ENCODE data around the gene ZNF273. TPM values are rescaled to one million over a fixed set of nuclear protein-coding genes. Genes with fewer than 3 reads are reported as not detected.

Gene ZNF273
- total RNA-seq, 2 experiments from 2014 or later: 12.5 to 13.3 TPM

DNA sequence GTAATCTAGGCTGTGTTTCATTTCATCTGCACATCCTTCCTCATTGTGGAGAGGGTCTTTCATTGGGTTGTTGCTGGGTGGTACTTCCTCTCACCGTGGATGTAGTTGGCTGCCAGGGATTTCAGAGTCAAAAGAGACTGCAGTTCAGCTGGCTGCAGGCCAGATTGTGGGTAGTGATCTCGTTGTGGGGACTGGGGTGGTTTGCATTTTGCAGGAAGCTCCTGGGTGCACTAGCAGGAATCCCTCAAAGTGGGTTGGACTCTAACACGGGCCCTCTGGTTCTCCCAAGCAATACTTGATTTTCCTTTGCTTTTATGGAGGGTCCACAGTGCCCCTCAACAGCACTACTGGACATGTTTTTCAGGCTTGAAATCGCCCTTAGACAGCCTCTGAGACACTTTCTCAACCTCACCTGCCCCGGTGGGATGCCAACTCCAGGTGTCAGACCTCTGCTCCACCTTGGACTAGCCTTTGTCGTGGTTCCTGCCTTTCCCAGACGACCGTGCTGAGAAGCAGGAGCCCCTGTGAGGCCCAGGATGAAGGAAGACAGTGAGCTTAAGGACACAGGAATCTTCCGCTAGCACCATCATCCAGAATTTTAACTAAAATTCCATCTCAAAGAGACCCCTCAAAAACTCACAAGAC is 23.9 kb upstream of the ZNF273 start:
- intact Hi-C loops (cut with DNase I, micrococcal nuclease): no loop called here
- CTCF ChIA-PET: no interaction called here
- peaks cover 2% of the 10 kb centered on the region for H3K9me3 Mint-ChIP-seq (ENCODE audit: low read depth)
- no peaks in the 10 kb centered on the region for H3K36me3 Mint-ChIP-seq (ENCODE audit: low read depth)
- DNase-seq: no peak
- no peak overlapping the region for H3K27ac Mint-ChIP-seq
- POLR2A ChIA-PET: no interaction called here
- H3K4me1 Mint-ChIP-seq: peaks cover 14% of the 10 kb centered on the region
- no peak for ATAC-seq
- H3K4me3 Mint-ChIP-seq: no peak overlapping the region
- peaks cover 29% of the 10 kb centered on the region for H3K27me3 Mint-ChIP-seq

DNA sequence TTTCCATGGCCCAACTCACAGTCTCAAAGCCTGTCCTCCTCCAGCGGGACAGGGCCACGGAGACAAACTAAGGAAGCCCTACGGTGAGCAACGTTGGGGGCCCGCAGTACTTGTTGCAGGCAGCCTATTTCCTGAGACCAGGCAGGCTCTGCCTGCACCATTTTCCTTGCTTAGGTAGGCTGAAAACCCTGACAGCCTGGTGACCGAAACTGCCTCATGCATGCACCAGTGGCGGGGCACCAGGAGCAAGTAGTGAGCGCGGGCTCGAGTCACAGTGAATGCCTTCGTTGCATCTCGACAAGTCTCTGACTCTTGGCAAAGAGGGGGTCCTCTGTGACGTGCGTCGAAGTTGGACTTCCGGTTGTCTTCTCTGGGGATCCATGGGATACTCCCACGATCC is 23.3 kb upstream of the ZNF273 start:
- H3K27me3 Mint-ChIP-seq: peaks cover 29% of the 10 kb centered on the region
- no peak for ATAC-seq
- ChIA-PET CTCF (no interaction called here), POLR2A (no interaction called here)
- intact Hi-C loops (cut with DNase I, micrococcal nuclease): loop anchor here in 1 of 2 experiments (10.0 kb wide), 1 partner anchor 425 kb away; no protein-coding TSS in a partner anchor
- no peak overlapping the region for H3K4me3 Mint-ChIP-seq
- no peak overlapping the region for H3K27ac Mint-ChIP-seq
- peaks cover 2% of the 10 kb centered on the region for H3K9me3 Mint-ChIP-seq (ENCODE audit: low read depth)
- H3K36me3 Mint-ChIP-seq (ENCODE audit: low read depth): no peaks in the 10 kb centered on the region
- no peak for DNase-seq
- peaks cover 14% of the 10 kb centered on the region for H3K4me1 Mint-ChIP-seq

DNA sequence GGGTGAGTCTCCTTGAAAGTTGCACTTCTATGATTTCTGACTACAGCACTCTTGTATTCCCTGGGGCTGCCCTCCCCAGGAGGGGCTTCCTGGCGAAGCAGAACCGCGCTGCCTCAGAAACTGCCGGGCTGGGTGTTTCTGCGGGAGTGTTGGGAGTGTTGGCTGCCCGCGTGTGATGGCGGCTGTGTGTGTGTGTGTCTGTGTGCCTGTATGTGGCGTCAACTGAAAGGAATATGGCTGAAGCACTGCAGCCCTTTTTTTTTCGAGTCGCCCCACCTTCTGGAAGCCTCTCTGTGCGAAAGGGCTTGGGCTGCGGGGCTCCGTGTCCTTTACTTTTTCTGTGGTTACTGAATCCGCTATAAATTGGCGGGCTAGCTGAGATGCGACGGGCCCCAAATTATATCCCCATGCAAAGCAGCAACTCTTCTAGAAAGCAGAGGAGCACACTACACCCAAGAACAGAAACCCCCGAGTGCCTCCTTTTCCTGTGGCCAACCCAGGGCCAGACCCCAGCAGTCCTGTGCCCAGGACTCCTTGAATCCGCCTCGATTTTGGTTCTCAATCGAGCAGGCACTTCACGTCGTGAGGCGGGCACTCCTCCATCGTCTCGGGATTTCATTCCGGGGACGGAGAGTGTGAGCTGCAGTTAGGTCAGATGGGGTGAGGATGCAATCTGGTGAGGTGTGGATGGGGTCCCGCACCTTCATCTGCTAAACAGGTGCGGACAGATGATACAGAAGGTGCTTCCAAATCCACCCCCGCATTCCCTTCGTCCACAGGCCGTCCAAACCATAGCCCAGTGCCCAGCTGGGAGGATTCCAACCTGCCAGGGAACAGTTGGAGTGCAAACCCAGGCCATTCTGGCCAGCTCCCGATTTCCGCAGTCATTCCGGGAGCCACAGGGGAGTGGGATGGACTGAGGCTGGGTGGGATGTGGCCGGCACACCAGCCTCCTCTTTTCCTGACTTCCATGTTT is 22.5 kb upstream of the ZNF273 start:
- Mint-ChIP-seq H3K9me3 (ENCODE audit: low read depth) (peaks cover 2% of the 10 kb centered on the region), H3K4me1 (peaks cover 14% of the 10 kb centered on the region), H3K27me3 (peaks cover 34% of the 10 kb centered on the region), H3K36me3 (ENCODE audit: low read depth) (no peaks in the 10 kb centered on the region), H3K4me3 (no peak overlapping the region), H3K27ac (no peak overlapping the region)
- ATAC-seq (no peak), DNase-seq (no peak)
- ChIA-PET CTCF (no interaction called here), POLR2A (no interaction called here)
- intact Hi-C loops (cut with DNase I, micrococcal nuclease): loop anchor here in 1 of 2 experiments (10.0 kb wide), 1 partner anchor 424 kb away; no protein-coding TSS in a partner anchor

DNA sequence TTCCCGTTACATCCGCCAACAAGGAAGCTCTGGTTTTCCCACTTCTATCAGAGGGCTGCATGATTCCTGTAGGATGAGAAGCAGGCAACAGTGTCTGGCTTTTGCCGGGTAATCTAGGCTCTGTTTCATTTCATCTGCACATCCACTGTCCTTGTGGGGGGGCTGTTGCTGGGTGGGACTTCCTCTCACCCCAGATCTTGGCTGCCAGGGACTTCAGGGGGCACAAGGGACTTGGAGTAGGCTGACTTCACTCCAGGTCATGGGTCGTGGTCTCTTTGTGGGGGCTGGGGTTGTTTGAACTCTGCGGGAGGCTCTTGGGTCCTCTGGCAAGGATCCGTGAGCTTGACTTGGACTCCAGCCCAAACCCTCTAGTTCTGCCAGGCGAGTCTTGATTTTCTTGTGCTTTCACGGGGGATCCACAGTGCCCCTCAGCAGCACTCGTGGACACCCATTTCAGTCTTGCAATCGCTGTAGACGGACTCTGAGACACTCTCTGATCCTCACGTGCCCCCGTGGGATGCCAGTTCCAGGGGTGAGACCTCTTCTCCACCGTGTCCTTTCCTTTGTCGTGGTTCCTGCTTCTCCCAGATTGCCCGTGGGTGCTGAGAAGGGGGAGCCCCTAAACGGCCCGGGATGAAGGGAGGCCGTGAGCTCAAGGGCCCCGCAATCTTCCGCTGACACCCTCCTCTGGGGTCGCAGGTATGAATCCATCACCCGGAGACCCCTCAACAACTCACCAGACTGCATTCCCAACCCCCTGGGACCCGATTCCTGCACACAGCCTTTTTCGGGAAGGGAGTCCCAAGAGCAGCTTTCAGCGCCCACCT is 21.4 kb upstream of the ZNF273 start:
- Mint-ChIP-seq H3K4me3 (no peak overlapping the region), H3K36me3 (ENCODE audit: low read depth) (no peaks in the 10 kb centered on the region), H3K27me3 (peaks cover 43% of the 10 kb centered on the region), H3K27ac (no peak overlapping the region), H3K9me3 (ENCODE audit: low read depth) (peaks cover 2% of the 10 kb centered on the region), H3K4me1 (peaks cover 17% of the 10 kb centered on the region)
- intact Hi-C loops (cut with DNase I, micrococcal nuclease): loop anchor here in 1 of 2 experiments (10.0 kb wide), 1 partner anchor 423 kb away; no protein-coding TSS in a partner anchor
- ATAC-seq (no peak), DNase-seq (no peak)
- ChIA-PET POLR2A (no interaction called here), CTCF (no interaction called here)

DNA sequence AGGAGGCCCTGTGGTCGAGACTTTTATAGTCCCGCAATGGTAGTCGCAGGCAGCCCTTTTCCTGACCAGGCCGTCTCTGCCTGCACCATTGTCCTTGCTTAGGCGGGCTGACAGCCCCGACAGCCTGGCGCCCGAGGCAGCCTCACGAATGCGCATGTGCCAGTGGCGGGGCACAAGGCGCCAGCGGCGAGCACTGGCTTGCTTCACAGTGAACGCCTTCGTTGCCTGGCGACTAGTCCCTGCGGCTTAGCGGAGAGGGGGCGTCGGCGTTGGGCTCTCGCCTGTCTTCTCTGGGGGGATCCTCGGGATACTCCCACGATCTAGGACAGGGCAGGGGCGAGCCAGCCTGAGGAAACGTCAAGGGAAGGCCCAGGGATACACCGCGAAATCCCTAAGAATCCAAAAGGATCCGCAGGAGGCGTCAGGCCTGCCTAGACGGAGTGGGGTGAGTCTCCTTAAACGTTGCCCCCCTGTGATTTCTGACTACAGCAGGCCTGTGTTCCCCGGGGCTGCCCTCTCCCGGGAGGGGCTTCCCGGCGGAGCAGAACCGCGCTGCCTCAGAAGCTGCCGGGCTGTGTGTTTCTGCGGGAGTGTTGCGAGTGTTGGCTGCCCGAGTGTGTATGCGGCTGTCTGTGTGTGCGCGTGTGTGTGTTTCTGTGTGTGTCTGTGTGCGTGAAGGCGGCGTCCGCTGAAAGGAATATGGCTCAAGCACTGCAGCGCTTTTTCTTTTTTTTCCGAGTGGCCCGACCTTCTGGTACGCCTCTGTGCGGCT is 20.5 kb upstream of the ZNF273 start:
- peaks cover 2% of the 10 kb centered on the region for H3K9me3 Mint-ChIP-seq (ENCODE audit: low read depth)
- ChIA-PET POLR2A (no interaction called here), CTCF (no interaction called here)
- no peaks in the 10 kb centered on the region for H3K36me3 Mint-ChIP-seq (ENCODE audit: low read depth)
- intact Hi-C loops (cut with DNase I, micrococcal nuclease): loop anchor here in 1 of 2 experiments (10.0 kb wide), 1 partner anchor 422 kb away; no protein-coding TSS in a partner anchor
- peak overlapping the region; percentile 42 for H3K4me3 Mint-ChIP-seq
- H3K4me1 Mint-ChIP-seq: peaks cover 13% of the 10 kb centered on the region
- peak; percentile 58 for DNase-seq
- ATAC-seq: peak; percentile 67
- H3K27me3 Mint-ChIP-seq: peaks cover 48% of the 10 kb centered on the region
- H3K27ac Mint-ChIP-seq: no peak overlapping the region

DNA sequence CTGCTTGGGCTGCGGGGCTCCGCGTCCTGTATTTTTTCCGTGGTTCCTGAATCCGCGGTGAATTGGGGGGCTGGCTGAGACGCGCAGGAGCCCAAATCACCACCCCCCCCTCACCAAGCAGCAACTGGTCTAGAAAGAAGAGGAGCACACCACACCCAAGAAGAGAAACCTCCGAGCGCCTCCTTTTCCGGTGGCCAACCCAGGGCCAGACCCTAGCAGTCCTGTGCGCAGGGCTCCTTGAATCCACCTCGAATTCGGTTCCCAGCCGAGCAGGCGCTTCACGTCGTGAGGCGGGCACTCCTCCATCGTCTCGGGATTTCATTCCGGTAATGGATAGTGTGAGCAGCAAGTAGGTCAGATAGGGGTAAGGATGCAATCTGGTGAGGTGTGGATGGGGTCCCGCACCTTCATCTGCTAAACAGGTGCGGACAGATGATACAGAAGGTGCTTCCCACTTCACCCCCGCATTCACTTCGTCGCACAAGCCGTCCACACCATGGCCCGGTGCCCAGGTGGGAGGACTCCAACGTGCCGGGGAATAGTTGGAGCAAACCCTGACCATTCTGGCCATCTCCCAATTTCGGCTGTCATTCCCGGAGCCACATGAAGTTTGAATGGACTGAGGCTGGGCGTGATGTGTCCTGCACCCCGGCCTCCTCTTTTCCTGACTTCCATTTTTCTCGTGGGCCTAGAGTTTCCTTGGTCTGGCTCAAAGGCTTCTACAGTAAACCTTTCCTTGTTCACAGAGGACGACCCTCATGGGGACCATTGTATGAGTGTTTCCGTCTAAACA is 19.8 kb upstream of the ZNF273 start:
- POLR2A ChIA-PET: no interaction called here
- Mint-ChIP-seq H3K36me3 (ENCODE audit: low read depth) (no peaks in the 10 kb centered on the region), H3K4me1 (peaks cover 14% of the 10 kb centered on the region), H3K27me3 (peaks cover 49% of the 10 kb centered on the region), H3K9me3 (ENCODE audit: low read depth) (peaks cover 2% of the 10 kb centered on the region), H3K27ac (no peak overlapping the region), H3K4me3 (no peak overlapping the region)
- DNase-seq (no peak), ATAC-seq (no peak)
- CTCF ChIA-PET: no interaction called here
- intact Hi-C loops (cut with DNase I, micrococcal nuclease): loop anchor here in 1 of 2 experiments (10.0 kb wide), 1 partner anchor 421 kb away; no protein-coding TSS in a partner anchor

DNA sequence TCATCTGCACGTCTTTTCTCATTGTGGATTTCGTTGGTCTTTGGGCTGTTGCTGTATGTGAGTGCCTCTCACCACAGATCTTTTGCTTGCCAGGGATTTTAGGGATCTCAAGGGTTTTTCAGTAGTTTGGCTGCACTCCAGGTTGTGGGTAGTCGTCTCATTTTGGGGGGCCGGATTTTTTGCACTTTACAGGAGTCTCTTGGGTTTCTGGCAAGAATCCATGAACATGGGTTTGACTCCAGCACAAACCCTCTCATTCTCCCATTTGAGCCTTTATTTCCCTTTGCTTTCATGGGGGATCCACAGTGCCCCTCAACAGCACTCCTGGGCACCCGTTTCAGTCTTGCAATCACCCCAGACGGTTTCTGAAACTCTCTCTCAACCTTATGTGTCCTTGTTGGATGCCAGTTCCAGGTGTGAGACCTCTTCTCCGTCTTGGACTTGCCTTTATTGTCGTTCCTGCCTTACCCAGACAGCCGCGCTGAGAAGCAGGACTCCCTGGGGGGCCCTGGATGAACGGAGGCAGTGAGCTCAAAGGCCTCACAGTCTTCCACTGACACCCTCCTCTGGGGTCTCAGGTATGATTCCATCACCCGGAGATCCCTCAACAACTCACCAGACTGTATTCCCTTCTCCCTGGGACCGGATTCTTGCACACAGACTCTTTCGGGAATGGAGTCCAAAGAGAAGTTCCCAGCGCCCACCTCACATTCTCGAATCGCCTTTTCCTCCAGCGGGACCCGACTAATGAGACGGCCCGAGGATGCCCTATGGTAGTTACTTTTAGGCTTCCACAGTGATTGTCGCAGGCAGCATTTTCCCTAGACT is 18.8 kb upstream of the ZNF273 start:
- intact Hi-C loops (cut with DNase I, micrococcal nuclease): loop anchor here in 1 of 2 experiments (10.0 kb wide), 1 partner anchor 421 kb away; no protein-coding TSS in a partner anchor
- peaks cover 2% of the 10 kb centered on the region for H3K9me3 Mint-ChIP-seq (ENCODE audit: low read depth)
- H3K4me1 Mint-ChIP-seq: peaks cover 19% of the 10 kb centered on the region
- ATAC-seq (no peak), DNase-seq (no peak)
- H3K36me3 Mint-ChIP-seq (ENCODE audit: low read depth): no peaks in the 10 kb centered on the region
- no peak overlapping the region for H3K27ac Mint-ChIP-seq
- ChIA-PET POLR2A (no interaction called here), CTCF (no interaction called here)
- peaks cover 55% of the 10 kb centered on the region for H3K27me3 Mint-ChIP-seq
- H3K4me3 Mint-ChIP-seq: no peak overlapping the region

DNA sequence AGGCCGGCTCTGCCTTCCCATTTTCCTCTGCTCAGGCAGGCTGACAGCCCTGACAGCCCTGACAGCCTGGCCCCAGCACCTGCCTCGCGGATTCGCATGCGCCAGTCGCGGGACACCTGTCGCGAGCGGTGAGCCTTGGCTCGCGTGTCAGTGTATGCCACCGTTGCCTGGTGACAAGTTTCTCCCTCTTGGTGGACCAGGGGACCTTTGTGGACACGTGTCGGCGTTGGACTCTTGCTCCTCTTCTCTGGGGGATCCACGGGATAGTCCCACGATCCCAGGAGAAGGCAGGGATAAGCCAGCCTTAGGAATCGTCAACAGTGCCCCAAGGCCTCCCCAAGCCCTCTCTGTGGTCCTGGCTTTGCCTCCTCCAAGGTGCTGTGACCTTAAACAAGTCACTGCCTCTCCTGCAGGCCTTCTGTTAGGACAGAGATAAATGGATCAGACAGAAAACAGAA is 18.1 kb upstream of the ZNF273 start:
- ChIA-PET CTCF (no interaction called here), POLR2A (no interaction called here)
- Mint-ChIP-seq H3K27ac (no peak overlapping the region), H3K9me3 (ENCODE audit: low read depth) (peaks cover 2% of the 10 kb centered on the region), H3K36me3 (ENCODE audit: low read depth) (no peaks in the 10 kb centered on the region), H3K4me1 (peaks cover 19% of the 10 kb centered on the region), H3K27me3 (peaks cover 58% of the 10 kb centered on the region), H3K4me3 (no peak overlapping the region)
- intact Hi-C loops (cut with DNase I, micrococcal nuclease): loop anchor here in 1 of 2 experiments (5.0 to 10.0 kb wide), 2 partner anchors 420 to 983 kb away; no protein-coding TSS in a partner anchor
- ATAC-seq (no peak), DNase-seq (no peak)

DNA sequence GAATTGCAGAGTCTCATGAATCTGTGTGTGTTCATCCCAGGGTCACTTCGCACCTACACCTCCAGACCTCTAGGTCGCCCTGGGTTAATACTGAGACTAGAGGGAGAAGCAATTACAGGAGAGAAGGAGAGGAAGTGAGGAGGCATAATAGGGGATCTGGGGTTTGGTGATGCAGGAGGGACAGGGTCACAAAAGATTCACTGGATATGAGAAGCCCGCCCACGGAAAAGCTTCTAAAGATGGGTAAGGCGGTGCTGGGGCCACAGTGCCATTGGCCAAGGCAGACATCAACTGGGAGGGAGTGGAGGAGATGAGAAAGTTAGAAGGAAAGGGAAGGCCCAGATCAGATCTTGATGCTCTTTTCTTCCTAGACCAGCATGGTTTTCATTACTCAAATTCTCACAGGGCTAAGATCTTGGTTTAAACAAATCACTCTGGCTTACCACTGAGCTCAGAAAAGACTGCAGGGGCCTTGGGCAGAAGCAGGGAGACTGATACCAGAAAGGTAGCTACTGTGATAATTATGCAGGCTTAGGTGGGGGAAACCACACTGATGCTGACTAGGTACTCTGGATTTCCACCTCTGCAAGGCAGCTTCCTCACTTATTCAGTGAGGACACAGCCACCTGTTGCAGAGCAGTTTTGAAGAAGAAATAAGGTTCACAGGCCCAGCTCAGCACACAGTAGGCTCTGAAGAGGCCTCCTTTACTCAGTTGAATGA is 17.4 kb upstream of the ZNF273 start:
- Mint-ChIP-seq H3K27ac (no peak overlapping the region), H3K4me3 (no peak overlapping the region), H3K36me3 (ENCODE audit: low read depth) (no peaks in the 10 kb centered on the region), H3K9me3 (ENCODE audit: low read depth) (peaks cover 2% of the 10 kb centered on the region), H3K4me1 (peaks cover 19% of the 10 kb centered on the region), H3K27me3 (peaks cover 58% of the 10 kb centered on the region)
- DNase-seq (no peak), ATAC-seq (no peak)
- ChIA-PET CTCF (no interaction called here), POLR2A (no interaction called here)
- intact Hi-C loops (cut with DNase I, micrococcal nuclease): loop anchor here in 1 of 2 experiments (5.0 to 10.0 kb wide), 2 partner anchors 419 to 983 kb away; no protein-coding TSS in a partner anchor
